ENCODE results near the gene PDGFRB.

GRCh38 chr5:150065346-150065745, 90.3 kb downstream of the PDGFRB start:
- TF ChIP-seq CTCF (conservative IDR thresholded peaks at IDR 0.05 in 1 of 2, IDR thresholded peaks at IDR 0.05 in 1 of 2; ENCODE audit: extremely low read depth in 1 of 2, insufficient read depth in 1 of 2, low read depth in 1 of 2, low read length in 2 of 2), result no peak
- TF ChIP-seq EZH2 (IDR thresholded peaks at IDR 0.05; ENCODE audit: borderline replicate concordance, low read length), result no peak
